Stimulated activated CD4-positive, alpha-beta T cell treated with anti-CD3 and anti-CD28 coated beads, Interleukin-2, amount 100 ng/mL, for 24 hours (primary cell): ENCODE results near the gene COBL.

ENCODE experiments used
- DNase-seq, 2 donors: peaks; one replicate each; pipeline ENCODE4 v3.0.0-alpha.2; 2020

COBL gene

DNA sequence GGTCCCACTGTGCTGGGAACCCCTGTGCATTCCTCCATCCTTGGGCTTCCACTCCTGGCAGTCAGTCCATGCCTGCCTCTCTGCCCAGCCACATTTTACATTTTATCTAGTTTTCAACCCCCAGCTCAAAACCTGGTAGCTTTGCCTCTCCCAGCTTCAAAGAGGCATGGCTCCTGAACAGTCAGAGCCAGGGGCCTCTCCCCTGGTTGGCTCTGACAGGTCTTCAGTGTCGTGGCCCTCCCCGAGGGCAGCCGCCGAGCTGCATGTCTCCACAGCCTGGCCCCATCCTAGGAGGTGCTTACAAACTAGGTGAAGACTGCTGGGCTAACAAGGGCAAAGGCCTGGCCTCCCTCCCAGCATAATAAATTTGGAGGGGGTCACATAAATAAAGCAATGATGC is 14.8 kb downstream of the COBL start:
- no peak for DNase-seq

DNA sequence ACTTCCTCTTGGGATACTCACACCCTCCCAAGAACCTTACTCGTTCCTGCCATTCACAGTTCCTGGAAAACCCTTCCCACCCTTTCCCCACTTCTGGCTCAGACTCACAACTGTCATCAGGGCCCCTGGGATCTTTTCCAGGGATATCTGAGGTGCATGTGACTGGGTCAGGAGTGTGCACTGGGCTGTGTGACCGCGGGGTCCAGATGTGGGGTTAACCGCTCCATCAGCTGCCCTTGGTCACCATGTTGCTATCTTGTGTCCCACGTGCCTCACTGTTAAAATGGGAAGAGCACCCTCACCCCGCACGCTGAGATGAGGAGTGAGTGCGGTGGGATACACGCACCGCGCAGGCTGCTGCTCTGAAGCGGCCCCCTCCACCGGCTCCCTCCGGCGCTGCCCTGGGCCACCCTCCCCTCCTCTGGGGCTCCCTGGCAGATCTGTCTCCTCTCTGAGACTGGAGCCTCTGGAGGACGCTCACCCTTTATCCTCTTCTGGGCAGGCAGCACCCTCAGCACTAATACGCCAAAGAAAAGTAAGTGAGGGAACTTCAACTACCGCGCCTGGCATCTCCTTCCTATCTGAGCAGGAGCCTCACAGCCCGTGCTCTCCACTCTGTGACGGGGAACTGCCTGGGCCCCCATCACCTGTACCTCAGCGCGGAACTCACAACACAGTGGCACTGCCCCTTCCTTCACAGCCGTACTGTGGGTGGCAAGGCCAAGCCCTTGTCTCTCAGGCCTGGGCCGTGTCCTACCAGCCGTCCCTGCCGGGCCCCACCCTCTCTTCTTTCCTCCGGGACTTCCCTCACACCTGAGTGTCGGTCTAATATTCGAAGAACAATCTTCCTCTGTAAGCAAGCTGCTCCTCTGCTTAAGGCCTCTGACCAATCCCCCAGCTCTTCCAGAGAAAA is 15.6 kb downstream of the COBL start:
- no peak for DNase-seq

- DNase-seq = no peak
Observed at GRCh38 chr7:51299391-51300133, 17.0 kb downstream of the COBL start.

GRCh38 chr7:51298912-51299311 is 17.7 kb downstream of the COBL start:
- no peak for DNase-seq

DNA sequence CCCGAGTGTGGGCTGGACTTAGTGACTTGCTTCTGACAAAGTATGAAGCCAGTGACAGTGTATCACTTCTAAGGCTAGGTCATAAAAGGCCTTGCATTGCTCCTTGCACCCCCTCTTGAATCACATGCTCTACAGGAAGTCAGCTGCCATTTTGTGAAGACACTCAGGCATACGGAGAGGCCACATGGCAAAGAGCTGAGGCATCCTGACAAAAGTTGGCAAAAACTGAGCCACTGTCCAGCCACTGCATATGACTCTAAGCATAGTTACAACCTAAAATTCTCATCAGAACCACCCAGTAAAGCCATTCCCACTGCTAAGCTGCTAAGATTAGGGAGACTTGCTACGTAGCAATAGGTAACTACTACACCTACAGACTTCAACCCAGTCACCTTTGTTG is 18.6 kb downstream of the COBL start:
- no peak for DNase-seq

GRCh38 chr7:51295440-51296245 is 21.0 kb downstream of the COBL start:
- no peak for DNase-seq

DNA sequence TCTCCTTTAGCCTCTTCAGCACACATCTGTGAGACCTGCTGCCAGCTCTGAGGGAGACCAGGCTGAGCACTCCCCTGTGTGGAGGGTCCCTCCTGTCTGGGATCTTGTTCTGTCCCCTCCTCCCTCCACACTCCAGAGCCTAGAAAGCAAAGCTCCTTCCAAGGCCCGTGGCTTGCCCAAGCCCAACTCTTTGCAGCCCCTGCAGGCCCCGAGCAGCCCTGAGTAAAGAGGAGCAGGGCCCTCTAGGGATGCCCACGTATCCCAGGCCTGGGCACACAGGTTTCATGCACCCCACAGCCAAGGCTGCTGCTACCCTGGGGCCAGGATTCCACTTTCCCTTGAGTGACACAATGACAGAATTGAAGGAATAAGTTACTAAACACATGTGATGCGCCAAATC is 24.0 kb downstream of the COBL start:
- DNase-seq = no peak

- DNase-seq = no peak
Observed at GRCh38 chr7:51290702-51291540, 25.7 kb downstream of the COBL start.

DNA sequence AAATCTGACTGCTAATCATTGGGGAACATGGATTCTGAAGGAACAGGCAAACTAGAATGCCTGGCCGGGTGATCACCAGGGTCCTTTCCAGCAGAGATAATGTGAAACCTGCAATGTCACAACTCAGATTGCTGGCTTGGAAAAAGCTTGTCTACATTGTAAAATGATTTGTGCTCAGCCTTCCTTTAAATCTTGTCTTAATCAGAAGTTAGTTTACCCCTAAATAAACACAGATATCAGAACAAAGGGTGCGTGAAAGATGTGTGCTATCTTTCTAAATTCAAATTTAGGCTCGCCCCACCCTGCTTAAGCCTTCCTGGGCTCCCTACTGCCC is 26.3 kb downstream of the COBL start:
- DNase-seq = no peak

- DNase-seq = no peak
Observed at GRCh38 chr7:51289623-51290303, 26.8 kb downstream of the COBL start.

GRCh38 chr7:51288896-51289622 is 27.6 kb downstream of the COBL start:
- DNase-seq = no peak

DNA sequence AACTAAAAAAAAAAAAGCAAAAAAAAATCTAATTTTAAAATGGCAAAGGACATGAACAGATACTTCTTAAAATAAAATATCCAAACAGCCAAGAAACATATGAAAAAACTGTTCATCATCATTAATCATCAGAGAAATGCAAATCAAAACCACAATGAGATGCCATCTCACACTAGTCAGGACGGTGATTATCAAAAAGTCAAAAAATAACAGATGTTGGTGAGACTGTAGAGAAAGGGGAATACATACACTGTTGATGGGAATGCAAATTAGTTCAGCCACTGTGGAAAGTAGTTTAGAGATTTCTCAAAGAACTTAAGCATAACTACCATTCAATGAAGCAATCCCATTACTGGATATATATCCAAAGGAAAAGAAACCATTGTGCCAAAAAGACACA is 30.2 kb downstream of the COBL start:
- no peak for DNase-seq

- DNase-seq = no peak
Observed at GRCh38 chr7:51280156-51280555, 36.5 kb downstream of the COBL start.

- DNase-seq = no peak
Observed at GRCh38 chr7:51279391-51280023, 37.1 kb downstream of the COBL start.

DNA sequence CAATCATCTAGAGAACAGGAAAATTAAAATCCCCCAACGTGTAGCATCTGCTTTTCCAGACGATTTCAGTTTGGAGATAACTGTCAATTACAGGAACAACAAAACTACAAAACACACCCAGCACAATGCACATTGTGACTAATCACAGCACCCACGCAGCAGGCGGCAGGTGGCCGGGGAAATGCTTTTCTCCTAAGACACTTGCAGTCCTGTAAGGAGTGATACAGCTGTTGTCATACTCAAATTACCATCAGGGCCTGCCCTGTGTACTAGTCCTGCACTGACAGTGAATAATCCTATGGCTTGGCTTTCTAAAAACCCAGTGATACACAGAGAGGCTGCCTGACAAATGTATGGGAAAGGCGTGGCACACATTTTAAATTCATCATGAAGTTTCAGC is 37.8 kb downstream of the COBL start:
- DNase-seq = no peak

DNA sequence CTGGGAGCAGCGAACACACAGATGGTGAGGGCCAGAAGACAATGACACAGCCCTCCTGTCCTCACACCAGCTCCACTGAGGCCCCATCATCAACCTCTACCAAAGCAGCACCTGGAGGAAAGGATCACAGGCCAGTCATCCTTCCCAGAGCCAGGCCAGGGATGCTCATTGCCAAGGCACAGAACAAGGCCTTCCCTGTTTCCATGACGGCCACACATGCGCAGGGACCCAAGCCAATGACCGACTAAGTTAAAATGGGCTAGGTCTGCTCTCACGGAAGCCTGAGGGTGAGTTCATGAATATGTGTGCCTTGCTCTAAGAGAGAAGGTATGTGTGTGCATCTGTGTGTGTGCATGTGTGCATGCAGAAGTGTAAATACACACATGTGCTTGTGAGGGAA is 39.6 kb downstream of the COBL start:
- DNase-seq = no peak

DNA sequence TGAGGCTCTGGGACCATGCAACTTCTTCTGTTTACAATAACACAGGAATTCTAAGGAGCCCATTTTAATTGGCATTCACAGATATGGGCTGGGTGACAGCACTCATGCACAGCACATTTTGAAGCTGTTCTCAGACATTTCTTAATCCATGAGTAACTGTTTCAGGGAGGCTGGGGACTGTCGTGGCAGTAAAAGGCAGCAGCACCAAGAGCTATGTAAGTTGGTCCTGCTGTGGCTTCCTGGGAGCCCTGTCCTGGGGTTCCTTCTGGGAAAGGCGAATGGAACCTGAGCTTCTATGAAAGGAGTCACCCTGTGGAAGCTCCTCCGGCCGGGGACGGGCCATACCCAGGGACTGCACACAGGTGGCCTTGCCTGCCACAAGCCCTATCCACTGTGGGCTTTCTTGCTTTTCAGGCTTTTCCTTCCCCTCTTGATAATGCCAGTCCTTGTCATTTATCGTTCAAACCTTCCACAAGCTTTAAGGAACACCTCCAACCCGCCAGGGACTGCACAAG is 40.5 kb downstream of the COBL start:
- DNase-seq = no peak

GRCh38 chr7:51275532-51275931 is 41.1 kb downstream of the COBL start:
- no peak for DNase-seq

DNA sequence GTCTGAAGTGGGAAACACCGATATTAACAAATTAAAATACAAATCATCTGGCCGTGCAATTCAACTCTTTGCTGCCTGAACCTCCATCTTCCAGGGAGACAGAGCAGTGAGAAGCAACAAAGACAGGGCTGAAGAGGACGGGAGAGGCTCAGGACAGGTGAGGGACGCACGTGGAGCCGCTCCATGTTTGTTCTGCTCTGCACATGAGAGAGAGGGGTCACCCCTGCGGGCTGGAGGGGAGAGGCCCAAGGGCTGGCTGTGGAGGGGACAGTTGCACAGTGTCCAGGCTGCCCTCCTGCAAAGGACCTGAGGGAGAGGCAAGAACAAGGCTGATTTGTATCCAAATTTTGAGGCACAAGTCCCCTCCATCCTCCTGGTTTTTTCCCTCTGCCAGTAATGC is 41.7 kb downstream of the COBL start:
- DNase-seq = no peak

GRCh38 chr7:51274001-51274400 is 42.6 kb downstream of the COBL start:
- DNase-seq = no peak

GRCh38 chr7:51273360-51273759 is 43.2 kb downstream of the COBL start:
- DNase-seq = no peak
